NCI-H446 treated with DMSO at 0.1 percent for 48 hours (cell line): Measurements from ENCODE around the gene PYY.
"Not testable (repeated sequence)": the region's sequence is repeated elsewhere in the genome, so short reads cannot be mapped to it uniquely, and the experiment has no call there.

Source experiments
- DNase-seq: peaks from one replicate; lab custom pipeline; 2025; lab: John Stamatoyannopoulos, UW

The PYY gene

DNA sequence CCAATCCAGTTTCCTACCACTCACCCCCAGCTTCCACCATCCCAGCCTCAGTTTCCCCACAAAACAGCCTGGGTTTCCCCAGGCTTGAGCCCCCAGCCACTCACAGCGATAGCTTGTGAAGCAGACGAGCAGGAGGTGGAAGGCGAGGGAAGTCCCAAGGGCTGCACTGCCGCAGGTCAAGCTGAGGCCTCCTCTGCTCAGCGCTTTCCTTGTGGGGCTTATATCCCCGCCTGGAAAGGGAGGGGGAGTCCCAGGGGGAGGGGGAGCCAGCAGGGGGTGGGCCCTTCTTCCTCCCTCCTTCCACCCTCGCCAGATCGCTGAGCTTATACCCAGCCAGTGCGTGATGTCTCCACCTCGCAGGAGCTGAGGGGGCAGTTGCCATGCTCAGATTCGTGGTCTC is at the start of gene PYY:
Gene PYY (minus strand): TSS at position 195 of the 400 bp plus-strand sequence. CDS start 457 bp downstream, outside the sequence.
- DNase-seq: no peak

DNA sequence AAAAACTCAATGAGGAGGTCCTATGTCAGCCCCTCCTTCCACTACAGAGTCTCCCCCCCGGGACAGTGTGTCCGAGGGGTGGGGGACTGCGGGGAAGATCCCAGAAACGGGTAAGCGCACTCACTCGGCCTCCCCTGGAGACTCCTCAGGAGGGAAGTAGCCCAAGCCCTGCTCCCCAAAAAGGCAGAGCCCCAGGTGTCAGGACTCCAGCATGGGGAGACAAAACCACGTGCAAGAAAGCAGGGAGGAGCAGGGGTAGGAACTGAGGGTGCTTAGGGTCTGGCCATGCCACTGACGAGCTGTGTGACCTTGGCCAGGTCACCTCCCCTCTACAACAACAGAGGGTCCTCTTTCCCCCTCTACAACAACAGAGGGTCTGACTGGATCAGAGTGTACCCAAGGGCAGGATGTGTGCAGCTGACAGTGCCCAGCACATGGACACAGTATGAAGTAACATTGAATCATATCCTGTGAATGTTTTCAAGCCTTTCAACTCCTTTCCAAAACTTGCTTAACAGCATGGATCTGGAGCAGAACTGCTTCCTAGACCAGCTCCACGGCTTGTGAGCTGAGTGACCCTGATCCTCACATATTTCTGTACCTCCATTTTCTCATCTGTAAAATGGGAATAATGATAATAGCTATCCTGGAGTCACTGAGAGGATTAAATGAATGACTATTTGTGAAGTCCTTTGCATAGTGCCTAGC is 48.6 kb upstream of the PYY start:
- no peak for DNase-seq

DNA sequence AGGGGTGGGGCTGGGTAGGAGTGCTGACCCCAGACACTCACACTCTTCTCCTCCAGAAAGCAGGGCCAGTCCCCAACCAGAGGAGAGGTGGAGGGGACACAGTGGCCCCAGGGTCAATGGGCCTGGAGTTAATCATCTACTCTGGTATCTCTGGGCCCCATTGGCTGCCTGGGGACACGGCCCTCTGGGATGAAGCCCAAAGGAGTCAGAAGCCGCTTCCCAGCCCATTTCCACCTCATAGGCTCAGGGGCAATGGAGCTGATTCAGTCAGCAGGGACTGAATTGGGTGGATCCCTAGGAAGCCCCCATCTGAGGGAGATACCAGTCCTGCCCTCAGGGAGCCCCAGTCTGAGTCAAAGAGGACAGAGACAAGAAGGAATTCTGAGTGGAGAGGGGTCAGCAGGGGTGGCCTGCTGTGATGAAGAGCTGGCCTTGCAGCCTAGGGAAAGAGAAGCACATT is 47.8 kb upstream of the PYY start:
- no peak for DNase-seq

DNA sequence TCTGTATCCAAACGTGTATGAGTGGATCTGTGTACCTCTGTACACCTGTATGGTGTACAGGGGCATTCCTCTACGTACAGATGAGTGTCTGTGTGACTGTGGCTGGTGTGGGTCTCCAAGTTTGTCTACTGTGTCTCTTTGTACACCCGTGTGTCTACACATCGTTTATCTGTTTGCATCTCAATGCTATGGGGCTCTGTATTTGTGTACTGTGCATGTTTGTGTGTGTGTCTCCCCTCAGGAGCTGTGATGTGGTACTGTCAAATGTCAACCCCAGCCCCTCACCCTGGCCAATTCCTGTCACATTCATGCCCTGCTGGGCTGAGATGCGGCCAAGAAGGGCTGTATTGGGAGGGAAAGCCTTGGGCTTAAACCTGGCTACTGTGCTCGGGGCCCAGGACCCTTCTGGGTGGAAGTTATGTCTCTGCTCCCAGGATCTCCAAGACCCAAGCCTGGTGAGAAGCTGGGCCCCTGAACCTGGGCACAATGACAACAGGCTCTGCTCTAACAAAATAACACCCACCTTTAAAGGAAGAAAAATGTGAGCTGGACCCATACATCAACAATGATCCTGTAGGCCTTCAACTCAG is 47.2 kb upstream of the PYY start:
- no peak for DNase-seq

GRCh38 chr17:44000141-44000860 is 46.6 kb upstream of the PYY start:
- no peak for DNase-seq

DNA sequence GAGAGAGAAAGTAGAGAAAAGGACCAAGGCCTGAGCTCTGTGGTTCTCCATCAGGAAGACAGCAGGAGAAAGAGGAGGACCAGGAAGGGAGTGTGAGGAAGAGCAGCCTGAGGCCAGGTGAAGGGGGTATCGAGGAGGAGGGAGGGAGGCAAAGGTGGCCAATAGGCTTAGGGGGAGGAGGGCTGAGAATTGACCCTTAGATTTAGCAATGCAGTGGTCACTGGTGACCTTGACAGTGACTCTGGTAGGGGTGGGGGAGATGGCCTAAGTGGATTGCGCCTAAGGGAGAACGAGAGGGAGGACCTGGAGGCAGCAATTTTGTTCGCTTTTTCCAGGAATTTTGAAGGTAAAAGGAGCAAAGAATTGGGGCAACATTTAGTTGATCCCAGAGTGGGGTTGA is 45.3 kb upstream of the PYY start:
- DNase-seq: no peak

DNA sequence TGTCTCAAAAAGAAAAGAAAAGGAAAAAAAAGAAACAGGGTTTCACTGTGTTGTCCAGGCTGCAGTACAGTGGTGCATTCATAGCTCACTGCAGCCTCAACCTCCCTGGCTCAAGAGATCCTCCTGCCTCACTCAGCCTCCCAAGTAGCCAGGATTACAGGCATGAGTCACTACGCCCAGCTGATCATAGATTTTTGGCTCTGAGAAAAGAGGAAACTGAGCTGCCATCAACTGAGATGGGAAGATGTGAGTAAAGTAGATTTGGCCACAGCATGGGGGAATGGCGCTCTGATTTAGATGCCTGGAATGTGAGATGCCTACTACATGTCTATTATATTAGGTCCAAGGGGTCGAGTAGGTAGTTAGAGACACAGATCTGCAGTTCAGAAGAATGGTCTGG is 44.8 kb upstream of the PYY start:
- no peak for DNase-seq

DNA sequence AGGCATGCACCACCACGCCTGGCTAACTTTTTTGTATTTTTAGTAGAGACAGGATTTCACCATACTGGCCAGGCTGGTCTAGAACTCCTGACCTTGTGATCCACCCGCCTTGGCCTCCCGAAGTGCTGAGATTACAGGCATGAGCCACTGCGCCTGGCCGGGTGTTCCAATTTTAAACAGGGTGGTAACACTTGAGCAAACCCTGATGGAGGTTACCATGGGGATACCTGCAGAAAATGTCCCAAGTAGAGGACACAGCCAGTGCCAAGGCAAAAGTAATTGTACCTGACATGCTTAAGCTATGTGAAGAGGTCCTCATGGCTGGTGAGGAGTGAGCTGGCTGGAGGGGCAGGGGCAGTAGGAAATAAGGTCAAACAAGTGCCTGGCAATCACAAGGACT is 43.4 kb upstream of the PYY start:
- not testable (repeated sequence) for DNase-seq

- no peak for DNase-seq
Observed at GRCh38 chr17:43995150-43995471, 41.4 kb upstream of the PYY start.

GRCh38 chr17:43994272-43995149 is 40.8 kb upstream of the PYY start:
- DNase-seq: no peak

GRCh38 chr17:43992641-43993040 is 38.9 kb upstream of the PYY start:
- no peak for DNase-seq

DNA sequence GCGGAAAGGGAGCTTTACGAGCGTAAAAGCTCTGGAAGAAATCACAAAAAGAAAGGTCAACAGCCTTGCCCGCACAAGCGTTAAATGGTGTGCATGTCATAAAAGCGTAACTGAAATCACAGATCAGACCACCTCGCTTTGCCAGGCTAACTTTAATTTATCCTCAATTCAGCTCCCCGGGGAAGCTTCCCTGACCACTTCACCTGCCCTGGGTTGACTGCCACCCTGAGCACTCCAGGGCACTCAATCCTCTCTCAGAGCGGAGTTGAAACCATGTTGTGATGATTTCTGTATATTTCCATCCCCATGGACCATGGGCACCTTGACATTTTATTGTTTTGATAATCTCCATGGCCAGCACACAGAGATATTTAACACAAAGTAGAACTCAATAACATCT is 34.6 kb upstream of the PYY start:
- no peak for DNase-seq

GRCh38 chr17:43987131-43988021 is 33.6 kb upstream of the PYY start:
- no peak for DNase-seq

GRCh38 chr17:43986225-43986981 is 32.7 kb upstream of the PYY start:
- DNase-seq: no peak

DNA sequence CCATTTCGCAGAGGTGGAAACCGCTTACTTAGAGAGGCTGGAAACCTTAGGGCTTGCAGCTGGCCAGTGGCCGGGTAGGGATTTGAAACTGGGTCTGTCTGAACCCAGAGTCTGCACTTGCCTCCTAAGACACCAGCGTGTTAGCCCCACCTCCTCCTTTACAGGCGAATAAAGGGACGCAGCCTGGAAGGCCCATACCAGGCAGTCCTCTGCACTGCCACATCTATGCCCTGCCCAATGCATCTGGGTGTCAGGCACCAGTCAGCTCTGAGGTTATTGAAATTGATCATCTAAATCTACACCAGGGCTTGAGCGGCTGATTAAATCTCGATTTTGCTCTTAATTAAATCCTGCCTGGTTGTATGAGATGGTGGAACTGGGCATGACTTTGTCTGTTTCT is 30.8 kb upstream of the PYY start:
- DNase-seq: no peak

- DNase-seq: no peak
Observed at GRCh38 chr17:43983515-43984411, 30.0 kb upstream of the PYY start.

DNA sequence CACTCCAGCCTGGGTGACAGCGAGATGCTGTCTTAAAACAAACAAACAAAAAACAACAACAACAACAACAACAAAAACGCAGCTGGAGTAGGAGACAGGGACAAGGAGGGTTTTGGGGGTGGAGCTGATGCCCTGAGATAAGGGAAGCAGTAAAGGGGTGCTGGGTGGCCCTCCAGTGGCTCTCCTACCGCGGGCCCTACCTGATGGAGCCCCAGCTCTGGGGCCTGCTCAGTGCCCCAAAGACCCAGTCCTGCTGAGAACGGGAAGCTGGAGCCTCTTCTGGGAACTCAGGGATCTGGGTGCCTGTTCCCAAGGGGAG is 29.4 kb upstream of the PYY start:
- DNase-seq: no peak

DNA sequence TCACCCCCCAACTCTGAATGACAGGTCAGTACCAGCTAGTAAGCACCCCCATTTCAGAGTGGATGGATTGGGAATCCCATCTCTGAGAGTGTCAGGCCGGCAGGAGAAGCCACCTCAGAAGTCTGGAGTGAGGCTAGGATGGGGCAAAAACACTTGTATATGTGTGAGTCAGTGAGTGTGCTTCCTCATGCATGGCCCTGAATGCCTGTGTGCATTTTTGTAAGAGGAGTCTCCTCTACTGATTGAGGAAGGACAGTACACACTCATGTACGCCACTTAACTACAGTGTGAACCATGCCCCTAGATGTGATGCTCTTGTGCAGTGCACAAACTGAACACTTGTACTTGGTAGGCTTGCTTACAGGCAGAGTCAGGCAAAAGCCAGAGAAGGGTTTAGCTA is 28.4 kb upstream of the PYY start:
- no peak for DNase-seq

DNA sequence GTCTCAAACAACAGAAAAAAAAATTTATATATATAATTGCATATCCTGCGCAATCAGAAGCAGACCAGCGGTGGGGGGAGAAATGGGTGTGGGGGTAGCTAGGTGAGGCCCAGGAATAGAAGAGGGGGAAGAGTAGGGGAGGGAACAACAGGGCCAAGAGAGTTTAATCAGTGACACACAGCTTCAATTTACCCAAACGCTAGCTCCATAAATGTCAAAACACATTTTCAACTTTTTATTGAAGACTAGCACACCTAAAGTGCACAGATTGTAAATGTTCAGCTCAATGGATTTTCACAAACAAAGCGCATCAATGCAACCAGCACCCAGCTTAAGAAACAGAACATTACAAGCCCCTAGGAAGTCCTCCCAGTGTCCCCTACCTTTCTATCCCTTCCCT is 25.9 kb upstream of the PYY start:
- no peak for DNase-seq

GRCh38 chr17:43979011-43979410 is 25.3 kb upstream of the PYY start:
- DNase-seq: no peak
